Liver (tissue), 9 donors: ENCODE data around the gene KIAA0930. TPM values are rescaled to one million over a fixed set of nuclear protein-coding genes. Genes with fewer than 3 reads are reported as not detected.

ENCODE experiments used
- DNase-seq: peaks from one replicate; pipeline ENCODE4 v3.0.0-alpha.2; 2017; ENCODE audit warnings: low spot score
- H3K27ac ChIP-seq, 2 donors: one replicate each; pipeline ENCODE4 v1.7.0; 2013; ENCODE audit warnings: inconsistent platforms in 2 of 2, low read length in 2 of 2, control low read depth in 1 of 2, low read depth in 1 of 2, mild to moderate bottlenecking in 1 of 2
- H3K27me3 ChIP-seq, 4 donors: one replicate each; pipeline versions ENCODE4 v1.6.1 to v1.7.0; 2013; ENCODE audit warnings: low read length in 3 of 4, inconsistent platforms in 1 of 4, mild to moderate bottlenecking in 1 of 4, moderate library complexity in 1 of 4; ENCODE audit not compliant: control insufficient read depth in 4 of 4, insufficient read depth in 4 of 4
- H3K36me3 ChIP-seq, 4 donors: one replicate each; pipeline versions ENCODE4 v1.6.1 to v1.7.0; 2013; ENCODE audit warnings: low read length in 3 of 4, mild to moderate bottlenecking in 3 of 4, low read depth in 1 of 4, moderate library complexity in 1 of 4; ENCODE audit not compliant: control insufficient read depth in 4 of 4, insufficient read depth in 3 of 4
- H3K4me1 ChIP-seq, 4 donors: one replicate each; pipeline versions ENCODE4 v1.6.1 to v1.7.0; 2013; ENCODE audit warnings: low read length in 3 of 4, mild to moderate bottlenecking in 3 of 4, moderate library complexity in 1 of 4; ENCODE audit not compliant: control insufficient read depth in 4 of 4, insufficient read depth in 4 of 4
- H3K4me3 ChIP-seq, 3 donors: one replicate each; pipeline versions ENCODE4 v1.6.1 to v1.7.0; 2013; ENCODE audit warnings: low read length in 3 of 3, control low read depth in 1 of 3, low read depth in 1 of 3, mild to moderate bottlenecking in 1 of 3
- H3K9ac ChIP-seq, 2 donors: one replicate each; pipeline ENCODE4 v1.7.0; 2013; ENCODE audit warnings: low read length in 2 of 2, mild to moderate bottlenecking in 2 of 2, moderate library complexity in 2 of 2, control low read depth in 1 of 2, low read depth in 1 of 2
- H3K9me3 ChIP-seq, 4 donors: one replicate each; pipeline versions ENCODE4 v1.6.1 to v1.7.0; 2013; ENCODE audit warnings: low read length in 3 of 4; ENCODE audit not compliant: control insufficient read depth in 4 of 4
- ATF3 ChIP-seq: IDR thresholded peaks from 2 replicates; pipeline ENCODE4 v1.6.1; 2016; ENCODE audit warnings: antibody characterized with exemption
- CTCF ChIP-seq: fragments of 150-350 bp; IDR thresholded peaks from 2 replicates; pipeline ENCODE4 v1.5.1; 2017; ENCODE audit warnings: improper control_type of control experiment, low read depth, low read length; ENCODE audit not compliant: missing input control
- EGR1 ChIP-seq, 2 donors: IDR thresholded peaks; 2 replicates each; pipeline ENCODE4 v1.6.1; 2016 to 2018; ENCODE audit warnings: antibody characterized with exemption in 2 of 2, low read depth in 2 of 2
- FOXA1 ChIP-seq: IDR thresholded peaks from 2 replicates; pipeline ENCODE4 v1.6.1; 2016; ENCODE audit warnings: antibody characterized with exemption
- FOXA2 ChIP-seq: IDR thresholded peaks from 2 replicates; pipeline ENCODE4 v1.6.1; 2016; ENCODE audit warnings: antibody characterized with exemption
- HNF4A ChIP-seq, 2 donors: conservative IDR thresholded peaks; 2 replicates each; pipeline ENCODE4 v1.6.1; 2016; ENCODE audit warnings: antibody characterized with exemption in 2 of 2, mild to moderate bottlenecking in 2 of 2
- HNF4G ChIP-seq: IDR thresholded peaks from 2 replicates; pipeline ENCODE4 v1.6.1; 2016; ENCODE audit warnings: antibody characterized with exemption
- JUND ChIP-seq, 2 donors: IDR thresholded peaks; 2 replicates each; pipeline ENCODE4 v1.6.1; 2016; ENCODE audit warnings: antibody characterized with exemption in 2 of 2
- NR2F2 ChIP-seq: IDR thresholded peaks from 2 replicates; pipeline ENCODE4 v1.6.1; 2016; ENCODE audit warnings: antibody characterized with exemption
- RAD21 ChIP-seq, 2 donors: IDR thresholded peaks; 2 replicates each; pipeline ENCODE4 v1.6.1; 2016; ENCODE audit warnings: antibody characterized with exemption in 2 of 2, mild to moderate bottlenecking in 2 of 2
- REST ChIP-seq: IDR thresholded peaks from 2 replicates; pipeline ENCODE4 v1.6.1; 2016; ENCODE audit warnings: antibody characterized with exemption, mild to moderate bottlenecking
- RXRA ChIP-seq, 2 donors: IDR thresholded peaks; 2 replicates each; pipeline ENCODE4 v1.6.1; 2017 to 2018; ENCODE audit warnings: antibody characterized with exemption in 2 of 2, mild to moderate bottlenecking in 1 of 2
- SP1 ChIP-seq: IDR thresholded peaks from 2 replicates; pipeline ENCODE4 v1.6.1; 2018; ENCODE audit warnings: antibody characterized with exemption, mild to moderate bottlenecking
- TAF1 ChIP-seq: conservative IDR thresholded peaks from 2 replicates; pipeline ENCODE4 v1.6.1; 2016; ENCODE audit warnings: antibody characterized with exemption, mild to moderate bottlenecking
- YY1 ChIP-seq: IDR thresholded peaks from 2 replicates; pipeline ENCODE4 v1.6.1; 2016; ENCODE audit warnings: antibody characterized with exemption, mild to moderate bottlenecking
- ZBTB33 ChIP-seq: IDR thresholded peaks from 2 replicates; pipeline ENCODE4 v1.6.1; 2016; ENCODE audit warnings: antibody characterized with exemption
- WGBS: extraction: QIAGEN DNeasy Blood & Tissue Kit; methylation state at CpG from one replicate; pipeline ENCODE4 v1.1.7; 2013; 5-methylcytosine and 5-hydroxymethylcytosine counted together
- polyA plus RNA-seq, 2 donors: library from polyadenylated mRNA; stranded (reverse) in 1 of 2; unstranded in 1 of 2; fragments of 200-250 nt in 1 of 2; fragments of >200 nt in 1 of 2; fragmentation: Nextera tagmentation in 1 of 2; extraction: Ambion mirVana in 1 of 2; gene quantifications; one replicate each; pipeline versions ENCODE4 v1.2.1 to v1.2.3, GENCODE V29; 2013 to 2015
- total RNA-seq, 2 donors: library from RNA; depleted of rRNA; stranded (reverse); fragments of >200 nt; gene quantifications; one replicate each; pipeline ENCODE4 v1.2.3, GENCODE V29; 2014
- donor health status: healthy.
- donor health status: healthy.
- donor health status: healthy.
- donor health status: healthy.
- donor health status: healthy.

Gene KIAA0930
- total and polyA plus RNA-seq, 4 donors, result 6.1 to 30.0 (median 17.6) TPM

GRCh38 chr22:45268167-45268957 lies 27.7 kb upstream of the KIAA0930 start:
- Histone ChIP-seq H3K27me3 (no peaks in the 10 kb centered on the region), H3K4me1 (peaks cover 3 to 22% (median 11%) of the 10 kb centered on the region in 4 donors), H3K4me3 (peak overlapping the region; percentile 41 to 66 (median 52)), H3K9me3 (no peaks in the 10 kb centered on the region), H3K27ac (no peak overlapping the region), H3K36me3 (no peaks in the 10 kb centered on the region), H3K9ac (peak overlapping the region in 1 of 2 donors; percentile 16)
- TF ChIP-seq EGR1 (IDR thresholded peaks at IDR 0.05; ENCODE audit: low read depth in 2 of 2) (no peak), JUND (IDR thresholded peaks at IDR 0.05) (no peak), FOXA2 (no peak), TAF1 (no peak), NR2F2 (no peak)
- DNase-seq, result peak; percentile 57
- 4% methylated on average over 47 of the region's 47 CpGs for WGBS

GRCh38 chr22:45265535-45265934 lies 24.8 kb upstream of the KIAA0930 start:
- no peaks in the 10 kb centered on the region for H3K36me3 ChIP-seq
- 81% methylated on average over 7 of the region's 7 CpGs for WGBS
- no peaks in the 10 kb centered on the region for H3K9me3 ChIP-seq
- H3K4me3 ChIP-seq, result no peak overlapping the region
- TF ChIP-seq CTCF (no peak), FOXA1 (no peak), RAD21 (IDR thresholded peaks at IDR 0.05) (no peak), HNF4A (conservative IDR thresholded peaks at IDR 0.05) (no peak), TAF1 (no peak), EGR1 (IDR thresholded peaks at IDR 0.05; ENCODE audit: low read depth in 2 of 2) (no peak), ZBTB33 (no peak), RXRA (IDR thresholded peaks at IDR 0.05) (no peak), FOXA2 (no peak), JUND (IDR thresholded peaks at IDR 0.05) (no peak), SP1 (no peak), REST (no peak), YY1 (no peak), HNF4G (no peak), ATF3 (no peak)
- DNase-seq, result no peak
- H3K27me3 ChIP-seq, result no peaks in the 10 kb centered on the region
- peaks cover 3 to 32% (median 11%) of the 10 kb centered on the region in 4 donors for H3K4me1 ChIP-seq
- H3K27ac ChIP-seq, result no peak overlapping the region
- H3K9ac ChIP-seq, result no peak overlapping the region
